OCI-LY7 (cell line): ENCODE results near the gene EIF4G2.

Source experiments
- CTCF ChIP-seq: fragments of 200-600 bp; sonication (generic); conservative IDR thresholded peaks from 2 replicates; pipeline ENCODE4 v1.5.1; 2014; ENCODE audit warnings: mild to moderate bottlenecking, antibody characterized with exemption, low read length, moderate library complexity, mixed read lengths
- EZH2phosphoT487 ChIP-seq: fragments of 200-600 bp; sonication (generic); IDR thresholded peaks from 2 replicates; pipeline ENCODE4 v1.6.1; 2018; ENCODE audit warnings: low read depth, borderline replicate concordance, mild to moderate bottlenecking, mixed run types, antibody characterized with exemption, low read length, moderate library complexity, mixed read lengths

DNA sequence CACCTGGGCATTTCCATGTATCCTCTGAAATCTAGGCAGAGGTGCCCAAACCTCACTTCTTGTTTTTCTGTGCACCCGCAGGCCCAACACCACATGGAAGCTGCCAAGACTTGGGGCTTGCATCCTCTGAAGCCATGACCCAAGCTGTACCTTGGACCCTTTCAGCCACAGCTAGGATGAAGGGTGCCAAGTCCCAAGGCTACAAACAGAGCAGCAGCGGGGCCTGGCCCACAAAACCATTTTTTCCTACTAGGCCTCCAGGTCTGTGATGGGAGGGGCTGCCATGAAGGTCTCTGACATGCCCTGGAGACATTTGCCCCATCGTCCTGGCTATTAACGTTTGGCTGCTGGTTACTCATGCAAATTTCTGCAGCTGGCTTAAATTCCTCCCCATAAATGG lies 20.4 kb upstream of the EIF4G2 start:
- TF ChIP-seq CTCF (no peak), EZH2phosphoT487 (no peak)
